ENCODE results near the gene CBLN3. TPM values are rescaled to one million over a fixed set of nuclear protein-coding genes. Genes with fewer than 3 reads are reported as not detected.

CBLN3 gene
- total and polyA plus RNA-seq, 2 of the 4 experiments (the other 2 are of a cell fraction), result 0.72 to 4.5 TPM

DNA sequence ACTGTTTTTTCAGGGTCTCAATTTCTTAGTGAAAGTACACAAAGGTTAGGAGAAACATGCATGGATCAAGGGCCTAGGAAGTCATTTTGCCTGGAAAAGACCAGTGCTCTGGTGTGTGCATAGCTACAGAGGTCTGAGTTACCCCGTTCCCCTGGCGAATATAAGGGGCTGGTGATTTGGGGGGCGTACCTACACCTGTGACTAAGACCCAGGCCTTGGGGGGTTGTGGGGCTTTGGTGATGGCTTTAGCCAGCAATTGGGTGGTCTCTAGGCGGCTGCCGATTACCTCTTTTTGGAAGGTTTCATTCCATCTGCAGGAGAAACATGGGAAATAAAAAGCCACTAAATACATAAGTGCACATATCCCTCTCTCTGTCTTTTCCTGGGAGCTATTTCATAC lies 12.0 kb upstream of the CBLN3 start:
- peak overlapping the region; percentile 74; the same call in 1 of the 2 replicates for H4K91ac ChIP-seq (ENCODE audit: insufficient read depth, low read depth, low read length)
- peak overlapping the region; percentile 87; the same call in 1 of the 2 replicates for H3K9ac ChIP-seq (ENCODE audit: low read depth, low read length)
- peak overlapping the region; percentile 84; the same call in 1 of the 2 replicates for H3K27ac ChIP-seq (ENCODE audit: insufficient read depth, low read length)
- peaks cover 36% of the 10 kb centered on the region for H3K36me3 ChIP-seq (ENCODE audit: control insufficient read depth, insufficient read depth, low read length)
- POLR2A ChIA-PET (ENCODE audit: unreplicated experiment), result interaction anchor here (0.8 to 0.9 kb wide), 2 partner anchors 11 to 75 kb away, joined by 3 to 5 read pairs; partner anchors contain the start of genes CBLN3 and KHNYN
- TSS peak; percentile 52 for BruUV-seq (replicated peaks)
- H3K79me1 ChIP-seq (ENCODE audit: low read depth in 1 of 2, low read length in 2 of 2), result peaks cover 14 to 39% of the 10 kb centered on the region in 2 experiments; a peak in 3 of 4 replicates
- H3K18ac ChIP-seq (ENCODE audit: low read depth, low read length), result no peak overlapping the region
- peaks cover 10% of the 10 kb centered on the region for H4K20me1 ChIP-seq (ENCODE audit: insufficient read depth, low read length)
- in situ Hi-C loops (cut with MboI; ENCODE audit: low sequenced_read_pairs), result loop anchor here (25.0 kb wide), 1 partner anchor 1129 kb away; the partner anchor contains the start of genes BCL2L2, PABPN1 and PPP1R3E
- H3K9me1 ChIP-seq (ENCODE audit: insufficient read depth, low read length), result no peaks in the 10 kb centered on the region
- ATAC-seq (ENCODE audit: low read depth) (no peak), DNase-seq (no peak)
- CTCF ChIA-PET, result interaction anchor here (1.0 to 2.0 kb wide), 4 partner anchors 10 to 109 kb away, joined by 3 to 12 read pairs (median 6); no protein-coding TSS in a partner anchor
- intact Hi-C loops (cut with micrococcal nuclease), result no loop called here
- H2BK120ac ChIP-seq (ENCODE audit: low read depth, low read length), result no peak overlapping the region
- WGBS, 2 experiments (ENCODE audit: extremely low coverage in 2 of 2, insufficient read length in 1 of 2), result no CpG with 5 or more reads among the region's 5 CpGs
- no peaks in the 10 kb centered on the region for H3K27me3 ChIP-seq (ENCODE audit: control insufficient read depth, insufficient read depth, low read length)
- H2BK15ac ChIP-seq (ENCODE audit: low read depth, low read length), result no peak overlapping the region
- H3K4me3 ChIP-seq (ENCODE audit: insufficient read depth, low read depth, low read length), result peak overlapping the region; percentile 54
- no peak overlapping the region for H3K4ac ChIP-seq (ENCODE audit: low read depth, low read length)
- dilution Hi-C loops (cut with HindIII; ENCODE audit: low sequenced_read_pairs, unreplicated experiment), result no loop called here
- H2AK9ac ChIP-seq (replicated peaks; ENCODE audit: low read depth, low read length, poor library complexity), result peak overlapping the region; percentile 82
- H2AK5ac ChIP-seq (ENCODE audit: low read depth, low read length), result peak overlapping the region; percentile 45
- peak overlapping the region; percentile 91; the same call in 1 of the 2 replicates for H3K14ac ChIP-seq (replicated peaks; ENCODE audit: low read depth, low read length)
- no peak overlapping the region for H2BK20ac ChIP-seq (ENCODE audit: low read depth, low read length)
- peak overlapping the region; percentile 93 to 95 for H4K8ac ChIP-seq (ENCODE audit: low read depth in 2 of 2, low read length in 2 of 2)
- TF ChIP-seq MAFK (IDR thresholded peaks at IDR 0.05; ENCODE audit: low read depth, low read length) (no peak), NFE2L2 (IDR thresholded peaks at IDR 0.05; ENCODE audit: low read depth, low read length) (no peak), SMC3 (IDR thresholded peaks at IDR 0.05; ENCODE audit: low read depth, low read length) (no peak)
- H3K23ac ChIP-seq (ENCODE audit: low read depth, low read length), result no peak overlapping the region
- H2BK5ac ChIP-seq (ENCODE audit: low read depth, low read length, poor library complexity, severe bottlenecking), result peak overlapping the region; percentile 53
- H4K5ac ChIP-seq (ENCODE audit: low read depth, low read length), result no peak overlapping the region; the same call in 1 of the 2 replicates
- H3K56ac ChIP-seq (ENCODE audit: extremely low read depth, insufficient read depth, low read length), result peak overlapping the region; percentile 93
- H3K4me1 ChIP-seq (ENCODE audit: control insufficient read depth, insufficient read depth, low read length), result peaks cover 2% of the 10 kb centered on the region
- H2AFZ ChIP-seq (replicated peaks; ENCODE audit: low read length, poor library complexity), result no peak overlapping the region
- peak overlapping the region; percentile 92 for H3K4me2 ChIP-seq (ENCODE audit: low read depth, low read length)
- H3K9me3 ChIP-seq (ENCODE audit: control insufficient read depth, insufficient read depth, low read length), result no peaks in the 10 kb centered on the region

Data from IMR-90 (cell line).